GM18498 (cell line): ENCODE measurements around the gene DCDC2C.

Source experiments
- ATAC-seq: cut with Tn5 transposase; IDR thresholded peaks from one replicate; pipeline ENCODE4 v1.9.1; 2021; ENCODE audit warnings: mild to moderate bottlenecking, moderate library complexity; ENCODE audit not compliant: unreplicated experiment

The DCDC2C gene

DNA sequence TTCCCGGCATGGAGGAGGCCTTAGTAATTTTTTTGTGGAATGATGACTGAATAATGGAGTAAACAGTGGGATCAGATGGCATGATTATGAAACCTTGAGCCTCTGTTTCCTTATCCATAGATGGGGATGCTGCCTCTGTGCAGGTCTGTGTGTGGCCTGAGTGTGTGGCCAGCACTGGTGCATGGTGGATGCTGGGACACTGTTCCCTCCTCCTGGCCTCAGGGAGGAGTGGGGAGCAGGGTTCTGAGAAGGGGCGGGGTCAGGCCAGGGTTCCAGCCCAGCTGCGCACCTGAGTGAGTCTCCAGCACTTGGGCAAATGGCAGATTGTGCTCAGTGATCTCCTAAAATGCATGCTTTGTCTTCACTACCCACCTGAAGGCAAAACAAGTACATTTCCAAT is 66.4 kb downstream of the DCDC2C start:
- ATAC-seq, result no peak

DNA sequence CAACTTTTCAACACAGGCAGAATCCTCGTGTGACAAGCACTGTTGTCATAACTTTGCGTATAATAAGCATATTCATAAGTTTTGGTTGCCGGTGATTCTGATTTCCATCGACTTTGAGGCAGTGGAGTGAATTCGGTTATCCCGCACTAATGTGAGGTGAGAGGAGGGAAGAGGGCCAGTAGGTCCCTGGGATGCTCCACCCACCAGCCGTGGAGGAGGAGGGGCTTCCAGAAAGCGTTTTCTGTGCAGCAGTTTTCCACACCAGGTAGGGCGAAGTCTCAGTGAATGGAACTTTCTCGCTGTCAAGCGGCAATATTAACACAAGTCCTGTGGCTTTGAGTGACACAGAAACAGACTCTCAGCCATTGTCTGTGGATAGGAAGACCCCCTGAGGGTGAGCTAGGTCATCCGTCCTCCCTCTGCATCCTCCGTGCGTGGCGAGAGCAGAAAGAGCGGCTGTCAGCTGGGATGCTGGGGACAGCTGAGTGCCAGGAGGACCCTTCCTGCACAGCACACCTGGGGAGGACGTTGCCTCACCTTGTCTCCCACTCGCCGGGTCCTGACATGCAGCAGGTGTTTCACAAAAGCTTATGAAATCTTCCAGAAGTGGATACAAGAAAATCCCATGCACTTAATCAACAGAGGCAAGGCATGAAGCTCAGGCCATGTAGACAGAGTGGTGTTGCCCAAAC is 67.5 kb downstream of the DCDC2C start:
- ATAC-seq, result no peak

DNA sequence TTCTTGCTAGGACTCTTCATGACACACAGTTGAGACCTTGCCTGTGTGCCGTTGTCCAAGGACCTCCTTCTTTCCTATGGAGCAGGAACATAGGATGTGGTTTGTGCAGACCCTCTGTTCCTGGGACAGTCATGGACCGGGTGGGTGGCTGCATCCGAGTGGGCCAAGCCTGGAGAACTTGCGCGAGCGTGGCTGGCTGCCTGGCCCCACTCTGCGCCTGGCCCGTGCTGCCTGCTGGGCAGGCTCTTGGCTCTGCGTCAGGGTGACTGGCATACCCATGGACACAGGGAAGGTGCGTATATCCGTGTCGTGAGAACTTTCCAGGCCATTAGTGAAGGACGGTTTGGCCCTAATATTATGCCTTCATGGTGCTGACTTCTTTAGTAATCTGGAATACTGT is 68.2 kb downstream of the DCDC2C start:
- no peak for ATAC-seq

DNA sequence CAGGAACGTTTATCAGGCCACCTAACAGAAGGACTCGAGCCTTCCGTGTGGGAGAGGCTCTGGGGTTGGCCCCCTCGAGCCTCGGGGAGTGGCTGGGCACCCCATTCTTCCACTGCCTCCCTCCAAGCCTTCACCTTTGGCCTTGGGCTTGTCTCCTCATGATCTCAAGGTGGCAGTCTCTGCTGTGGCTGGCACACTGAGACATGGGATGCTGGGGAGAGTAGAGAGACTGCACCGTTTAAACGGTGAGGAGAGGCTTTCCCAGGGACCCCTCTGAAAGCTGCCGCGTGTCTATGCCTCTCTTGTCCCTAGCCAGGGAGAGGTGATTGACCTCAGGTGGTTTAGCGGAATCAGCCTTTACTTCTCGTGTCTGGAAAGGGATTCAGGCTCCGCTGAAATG is 71.0 kb downstream of the DCDC2C start:
- ATAC-seq, result no peak

DNA sequence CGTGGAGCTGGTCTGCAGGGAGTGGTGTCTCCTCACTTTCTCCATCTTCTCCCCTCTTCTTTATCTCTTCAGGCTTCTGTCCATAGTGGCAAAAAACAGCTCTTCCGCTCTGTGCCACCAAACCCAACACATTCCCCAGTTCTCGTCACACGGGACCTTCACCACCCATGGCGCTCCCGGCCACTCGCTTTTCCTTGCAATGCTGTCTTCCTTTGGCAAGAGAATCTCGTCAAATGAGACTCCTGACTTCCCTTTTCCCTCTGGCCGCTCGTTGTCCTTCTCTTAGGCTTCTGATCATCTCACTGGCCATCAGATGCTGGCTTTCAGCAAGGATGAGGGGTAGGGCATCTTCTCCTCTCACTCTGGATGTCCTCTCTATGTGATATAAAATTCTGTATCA is 72.9 kb downstream of the DCDC2C start:
- no peak for ATAC-seq

DNA sequence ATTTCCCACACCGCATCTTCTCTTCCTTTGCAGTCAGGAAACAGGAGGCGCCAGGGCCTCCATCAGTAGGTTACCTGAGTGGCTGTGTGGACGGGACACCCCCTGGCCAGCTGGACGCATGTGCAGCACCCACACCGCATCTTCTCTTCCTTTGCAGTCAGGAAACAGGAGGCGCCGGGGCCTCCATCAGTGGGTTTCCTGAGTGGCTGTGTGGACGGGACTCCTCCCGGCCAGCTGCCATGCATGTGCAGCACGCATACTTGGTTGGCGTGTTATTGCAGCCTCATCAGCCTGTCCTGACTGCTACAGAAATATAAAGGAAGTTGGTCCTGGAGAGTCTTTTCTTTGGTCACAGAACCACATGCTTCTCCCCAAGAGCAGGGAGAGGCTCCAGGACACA is 74.6 kb downstream of the DCDC2C start:
- ATAC-seq, result no peak

DNA sequence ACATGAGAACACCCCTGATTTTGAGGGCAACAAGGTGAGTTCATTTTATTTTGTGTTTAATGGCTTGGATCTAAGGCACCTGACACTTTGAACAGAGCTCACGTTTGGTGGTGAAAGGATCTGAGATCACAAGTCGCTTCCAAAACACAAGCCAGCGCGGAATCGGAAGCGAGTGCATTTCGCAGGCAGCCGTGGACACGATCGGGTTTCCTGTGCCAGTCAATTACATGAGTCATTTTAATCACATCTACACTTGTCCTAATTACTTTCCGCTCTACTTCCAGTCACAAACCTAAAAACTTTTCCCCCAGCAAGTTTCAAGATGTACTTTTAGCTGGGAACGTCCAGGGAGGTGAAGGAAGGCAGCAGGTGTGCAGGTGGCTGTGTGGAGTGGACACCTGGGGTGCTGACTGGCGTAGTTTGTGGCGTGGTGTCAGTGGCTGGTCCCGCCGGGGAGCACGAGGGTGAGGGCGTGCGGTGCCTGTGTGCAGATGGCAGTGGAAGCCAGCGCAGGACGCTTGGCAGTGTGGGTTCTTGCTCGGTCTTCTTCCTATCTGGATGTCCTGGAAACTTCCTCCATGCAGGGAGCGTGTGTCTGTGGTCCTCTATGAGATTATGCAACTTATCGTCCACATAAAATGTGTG is 75.6 kb downstream of the DCDC2C start:
- no peak for ATAC-seq

DNA sequence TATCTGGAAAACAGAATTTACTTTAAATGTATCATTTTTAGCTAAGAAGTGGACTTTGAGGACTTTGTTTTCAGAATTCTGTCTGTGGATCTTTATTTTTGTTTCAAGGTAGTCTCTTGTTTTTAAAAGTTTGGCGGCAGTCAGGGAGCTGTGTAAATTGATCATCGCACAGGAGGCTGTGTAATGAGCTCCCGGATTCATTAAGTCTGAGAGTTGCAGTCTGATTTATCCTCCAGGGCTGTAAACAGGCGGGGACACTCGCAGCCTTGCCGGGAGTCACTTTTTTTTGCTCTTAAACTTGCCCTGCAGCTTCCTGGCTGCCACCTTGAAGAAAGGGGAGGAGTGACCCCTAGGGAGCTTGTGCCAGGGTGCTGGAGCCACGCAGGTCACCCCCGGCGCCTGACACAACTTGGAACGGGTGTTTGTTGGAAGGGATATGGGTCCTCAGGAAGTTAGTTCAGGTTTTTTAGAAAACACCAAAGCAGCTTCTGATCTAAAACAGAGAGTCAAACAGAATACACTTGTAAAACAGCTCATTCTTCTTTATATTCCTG is 76.2 kb downstream of the DCDC2C start:
- ATAC-seq, result no peak

DNA sequence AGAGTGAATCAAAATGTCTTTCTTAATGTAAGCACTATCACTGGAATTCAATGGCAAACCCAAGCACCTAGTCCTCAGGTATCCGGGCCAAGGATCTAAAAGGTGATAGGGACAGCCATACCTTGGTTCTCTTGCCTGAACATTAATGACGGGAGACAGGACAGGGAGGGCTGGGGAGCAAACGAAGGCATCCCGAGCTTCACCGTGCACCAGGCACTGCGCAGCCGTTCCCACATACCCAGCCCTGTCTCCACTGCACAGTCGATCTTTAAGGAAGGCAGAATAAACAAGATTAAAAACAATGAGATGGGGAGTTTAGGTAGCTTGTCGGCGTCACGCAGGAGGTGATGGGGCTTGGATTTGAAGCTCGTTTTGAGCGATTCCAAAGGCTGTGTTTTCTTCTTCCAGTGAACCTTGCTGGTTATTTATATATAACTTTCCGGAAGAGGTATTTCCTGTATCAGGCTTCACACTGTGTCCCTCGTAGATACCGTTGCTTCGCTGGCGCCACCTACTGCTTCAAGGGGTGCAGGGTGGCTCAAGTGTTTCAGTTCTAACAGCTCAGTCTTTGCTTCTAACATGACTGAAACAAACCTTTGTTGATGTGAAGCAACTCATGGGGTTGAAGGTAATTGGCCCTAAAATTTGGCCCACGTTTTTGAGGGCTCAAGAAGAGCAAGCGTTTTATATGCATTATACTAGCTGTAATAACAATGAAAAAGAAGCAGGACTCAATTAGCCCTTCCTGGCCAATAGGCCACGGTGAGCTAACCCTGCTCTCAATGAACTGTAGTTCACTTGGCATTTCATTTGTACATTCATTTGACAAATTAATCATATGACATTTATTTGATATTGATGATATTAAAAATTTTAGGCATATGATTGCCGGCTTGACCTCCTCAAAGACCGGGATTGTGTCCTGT is 77.4 kb downstream of the DCDC2C start:
- peak; percentile 95 for ATAC-seq

DNA sequence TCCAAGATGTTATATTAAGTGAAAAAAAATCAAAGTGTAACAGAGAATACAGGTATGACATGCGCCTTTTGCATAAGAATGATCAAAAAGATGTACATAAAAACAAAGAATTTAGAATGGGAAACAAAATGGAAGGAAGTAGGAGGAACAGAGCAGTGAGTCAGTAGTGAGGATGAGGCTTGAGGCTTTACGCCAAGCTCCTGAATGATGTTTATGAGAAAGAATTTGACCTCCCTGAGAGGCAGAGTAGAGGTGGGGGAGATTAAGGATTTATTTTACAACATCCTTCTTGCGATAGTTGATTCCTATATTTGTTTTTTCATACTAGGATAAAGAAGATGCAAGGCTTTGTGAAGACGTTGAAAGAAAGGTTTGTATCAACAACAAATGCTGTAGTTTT is 81.4 kb downstream of the DCDC2C start:
- no peak for ATAC-seq

DNA sequence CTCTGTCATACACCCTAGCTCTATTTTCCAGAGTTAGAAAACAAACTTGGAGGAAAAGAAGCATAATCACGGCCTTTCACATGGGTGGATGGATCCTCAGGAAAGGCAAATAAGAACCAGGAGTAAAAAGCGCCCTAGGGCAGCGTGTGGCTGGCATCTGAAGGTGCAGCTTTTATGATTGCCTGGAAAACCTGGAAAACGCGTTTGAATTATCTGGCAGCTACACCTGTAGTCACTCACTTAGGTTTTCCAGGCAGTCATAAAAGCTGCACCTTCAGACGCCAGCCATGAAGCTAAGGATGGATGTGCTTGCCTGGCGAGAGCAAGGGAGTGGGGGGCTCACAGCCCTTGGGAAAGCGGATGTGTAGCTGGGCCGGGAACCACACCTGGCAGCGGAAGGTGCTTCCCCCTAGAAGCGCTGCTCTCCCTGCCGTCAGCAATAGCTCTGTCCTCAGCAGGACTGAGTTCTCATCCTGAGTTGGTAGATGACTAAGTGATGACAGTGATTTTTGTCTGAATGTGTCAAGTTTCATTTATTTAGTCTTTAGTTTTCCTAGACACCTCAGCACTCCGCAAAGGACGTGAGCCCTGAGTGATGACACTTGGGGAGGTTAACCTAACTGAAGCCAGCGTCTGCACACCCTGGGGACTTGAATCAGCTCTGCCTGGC is 82.0 kb downstream of the DCDC2C start:
- ATAC-seq, result no peak

DNA sequence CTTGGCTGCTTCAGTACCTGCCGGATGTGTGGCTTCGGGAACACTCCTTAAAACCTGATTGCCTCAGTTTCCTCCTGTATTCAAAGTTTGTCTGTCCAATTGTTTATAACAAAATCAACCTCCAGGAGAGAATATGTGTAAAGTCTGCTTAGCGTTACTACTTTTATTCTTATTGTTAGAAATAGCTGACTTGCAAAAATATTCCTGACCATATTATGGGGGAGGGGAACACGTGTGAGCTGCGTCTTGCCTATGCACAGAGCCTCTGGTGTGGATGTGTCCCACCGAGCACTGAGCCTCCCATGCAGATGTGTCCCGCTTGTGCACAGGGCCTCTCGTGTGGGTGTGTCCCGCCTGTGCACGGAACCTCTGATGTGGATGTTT is 82.5 kb downstream of the DCDC2C start:
- no peak for ATAC-seq

DNA sequence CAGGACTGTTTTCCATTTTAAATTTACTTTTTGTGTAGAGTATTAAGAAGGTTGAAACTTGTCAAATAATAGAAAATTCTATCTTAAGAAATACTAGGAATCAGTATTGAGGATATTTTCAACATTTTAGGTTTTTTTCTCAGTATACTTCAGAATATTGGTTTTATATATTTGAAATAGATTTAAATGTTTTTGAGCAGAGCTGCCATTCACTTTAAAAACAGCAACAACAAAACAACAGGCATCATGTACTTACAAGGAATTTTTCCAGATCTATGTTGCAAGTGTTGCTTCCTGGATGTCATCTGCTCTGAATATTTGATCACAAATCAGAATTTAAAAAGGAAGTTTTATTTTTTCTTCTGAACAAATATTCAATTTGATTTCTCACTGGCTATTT is 84.4 kb downstream of the DCDC2C start:
- ATAC-seq, result no peak

DNA sequence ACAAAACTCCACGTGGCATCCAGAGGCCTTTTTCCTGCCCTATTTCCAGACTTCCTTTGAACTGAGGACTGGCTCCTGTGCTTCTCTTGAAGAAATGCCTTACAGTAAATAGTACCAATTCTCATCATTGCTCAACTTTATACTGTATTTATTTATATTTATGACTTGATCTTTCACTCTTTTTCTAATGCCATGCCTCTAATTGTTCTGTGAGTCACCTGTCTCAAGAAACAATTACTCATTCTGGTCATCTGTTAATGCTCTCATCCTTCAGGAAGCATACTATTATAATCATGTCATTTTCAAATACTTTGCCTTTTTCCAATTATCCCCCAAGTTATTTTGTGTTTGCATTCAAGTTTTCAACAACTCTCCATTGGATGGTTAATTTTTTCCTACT is 85.9 kb downstream of the DCDC2C start:
- no peak for ATAC-seq

DNA sequence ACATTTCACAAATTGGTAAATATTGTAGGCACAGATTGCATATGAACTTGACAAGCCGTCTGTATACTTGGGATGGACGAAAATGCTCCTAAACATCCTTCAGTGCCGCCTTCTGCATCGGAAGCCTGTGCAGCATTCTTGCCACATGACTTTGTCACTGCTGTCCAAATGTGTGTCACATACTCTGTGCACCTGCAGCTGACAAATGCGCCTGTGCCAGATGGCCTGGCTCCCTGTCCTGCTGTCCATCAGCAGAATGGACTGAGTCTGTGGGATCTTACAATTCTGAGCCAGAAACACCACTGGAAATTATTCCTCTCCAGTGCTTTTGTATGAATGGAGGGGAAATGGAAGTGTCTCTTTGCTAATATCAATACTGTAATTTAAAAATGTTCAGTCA is 89.9 kb downstream of the DCDC2C start:
- ATAC-seq, result no peak

DNA sequence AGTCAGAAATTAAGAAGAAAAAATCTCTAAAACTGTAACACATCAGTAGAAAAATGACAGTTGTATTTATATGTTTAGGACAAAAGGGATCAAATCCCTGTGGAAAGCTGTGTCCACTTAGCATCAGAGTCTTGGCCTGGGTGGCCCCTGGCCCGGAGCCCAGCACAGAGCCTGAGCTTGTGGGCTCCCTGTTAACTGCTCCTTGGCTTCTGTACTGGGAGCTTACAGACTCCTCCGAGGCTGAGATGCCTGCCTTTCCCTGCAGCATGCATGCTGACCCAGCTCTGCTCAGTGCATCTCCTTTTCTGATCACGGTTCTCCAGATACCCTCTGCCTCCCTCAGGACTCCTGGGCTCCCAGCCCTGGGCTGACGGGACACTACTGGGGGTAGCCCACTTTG is 98.1 kb downstream of the DCDC2C start:
- ATAC-seq, result no peak

DNA sequence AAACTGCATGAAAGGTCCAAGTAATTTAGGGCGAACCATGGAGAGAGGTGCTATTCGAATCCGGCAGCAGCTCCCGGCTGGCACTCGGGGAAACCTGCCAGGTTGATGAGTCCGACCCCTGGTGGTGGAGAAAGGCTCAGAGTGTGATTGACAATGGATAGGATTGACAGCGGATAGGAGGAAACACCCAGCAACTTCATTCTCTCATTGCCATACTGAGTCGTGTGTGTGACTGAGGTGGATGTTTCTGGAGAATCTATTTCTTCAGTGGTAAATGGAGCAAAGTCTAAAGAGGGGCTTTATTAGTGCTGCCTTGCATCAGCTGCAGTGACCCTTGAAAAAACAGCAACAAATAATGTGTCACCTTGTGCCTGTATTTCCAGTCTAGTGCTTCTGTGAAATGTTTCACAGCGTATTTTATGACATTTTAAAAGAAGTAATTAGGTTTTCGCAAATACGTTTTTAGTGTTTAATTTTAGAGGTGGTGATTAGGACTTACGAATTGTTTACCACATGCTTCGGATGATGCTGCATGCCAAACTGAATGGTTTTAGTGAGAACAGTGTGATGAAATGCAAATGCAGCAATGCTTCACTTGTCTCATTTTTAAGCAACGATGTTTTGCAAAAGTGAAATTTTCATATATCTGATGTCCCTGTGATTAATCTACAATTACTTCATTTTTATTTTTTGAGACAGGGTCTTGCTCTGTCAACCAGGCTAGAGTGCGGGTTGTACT is 102.0 kb downstream of the DCDC2C start:
- no peak for ATAC-seq

DNA sequence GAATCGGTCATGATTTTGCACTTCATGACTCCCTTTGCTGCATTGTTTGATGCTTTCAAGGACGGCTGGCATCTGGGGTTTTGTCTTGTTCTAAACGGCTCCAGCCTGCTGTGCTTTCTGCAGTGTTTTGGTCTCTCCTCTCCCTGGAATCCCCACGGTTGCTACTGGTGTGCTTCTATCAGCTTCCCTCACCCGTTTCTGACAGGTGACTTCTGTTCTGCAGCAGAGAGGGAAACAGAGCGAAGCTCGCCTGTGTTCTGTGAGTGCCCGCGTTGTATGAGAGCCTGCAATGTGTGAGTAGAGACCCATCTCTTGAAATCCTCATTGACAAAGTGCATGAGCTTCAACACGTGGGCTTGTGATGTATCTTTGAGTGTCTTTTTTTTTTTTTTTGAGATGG is 102.8 kb downstream of the DCDC2C start:
- ATAC-seq, result no peak

DNA sequence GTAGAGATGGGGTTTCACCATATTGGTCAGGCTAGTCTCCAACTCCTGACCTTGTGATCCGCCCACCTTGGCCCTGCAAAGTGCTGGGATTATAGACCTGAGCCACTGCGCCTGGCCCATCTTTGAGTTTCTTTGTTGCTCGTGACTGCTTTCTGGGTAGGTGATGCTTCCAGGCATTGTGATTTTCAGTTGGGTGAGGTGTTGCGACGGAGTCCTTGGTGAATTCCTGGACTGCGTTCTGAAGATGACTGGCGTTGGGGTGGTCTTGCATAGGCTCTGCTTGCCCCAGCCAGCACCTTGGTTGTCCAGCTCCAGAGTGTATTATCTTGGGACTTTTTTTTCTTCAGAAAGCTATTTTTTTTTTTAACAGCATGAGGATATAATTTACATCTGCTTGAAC is 103.4 kb downstream of the DCDC2C start:
- no peak for ATAC-seq

DNA sequence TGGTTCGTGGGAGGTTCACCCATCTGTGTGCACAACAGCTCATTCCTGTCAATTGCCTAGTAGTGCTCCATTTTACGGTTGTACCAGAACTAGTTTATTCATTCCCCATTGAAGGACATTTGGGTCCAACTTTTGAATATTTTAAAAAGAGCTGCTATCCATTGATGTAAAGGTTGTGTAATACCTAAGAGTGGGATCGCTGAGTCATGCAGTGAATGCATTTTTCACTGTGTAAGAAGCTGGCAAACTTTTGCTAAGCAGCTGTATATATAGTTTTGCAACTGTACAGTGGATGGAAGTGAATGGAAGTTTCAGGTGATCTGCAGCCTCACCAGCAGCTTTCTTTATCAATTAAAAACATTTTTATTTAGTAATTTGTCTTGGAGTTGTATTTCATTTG is 104.5 kb downstream of the DCDC2C start:
- ATAC-seq, result no peak
